ACHN (cell line): ENCODE data around the gene ENOX1.

Experiments
- DNase-seq: peaks from one replicate; pipeline ENCODE4 v3.0.0-alpha.2; 2015
- in situ Hi-C: cut with HindIII; loops from 2 replicates; pipeline ENCODE4 v1.10.0; 2017; ENCODE audit warnings: low sequenced_read_pairs, low pct_ligation_motif_present, low pct_unique_long_range_greater_than_20kb

The ENOX1 gene

GRCh38 chr13:43277142-43277541, 509.6 kb downstream of the ENOX1 start:
- DNase-seq = no peak
- in situ Hi-C loops = no loop called here

GRCh38 chr13:43274881-43275280, 511.9 kb downstream of the ENOX1 start:
- no peak for DNase-seq
- in situ Hi-C loops = no loop called here

- no peak for DNase-seq
- in situ Hi-C loops = no loop called here
Measured at GRCh38 chr13:43273362-43273761, 513.4 kb downstream of the ENOX1 start.

GRCh38 chr13:43272851-43273250, 513.9 kb downstream of the ENOX1 start:
- no peak for DNase-seq
- in situ Hi-C loops = no loop called here

GRCh38 chr13:43271152-43271551, 515.6 kb downstream of the ENOX1 start:
- in situ Hi-C loops = no loop called here
- DNase-seq = no peak

GRCh38 chr13:43270130-43270830, 516.5 kb downstream of the ENOX1 start:
- DNase-seq = no peak
- in situ Hi-C loops = no loop called here

- DNase-seq = peak; percentile 78
- in situ Hi-C loops = no loop called here
Measured at GRCh38 chr13:43269037-43269481, 517.7 kb downstream of the ENOX1 start.

GRCh38 chr13:43268632-43269031, 518.1 kb downstream of the ENOX1 start:
- DNase-seq = peak; percentile 0
- in situ Hi-C loops = no loop called here

- no peak for DNase-seq
- in situ Hi-C loops = no loop called here
Measured at GRCh38 chr13:43267916-43268315, 518.9 kb downstream of the ENOX1 start.

GRCh38 chr13:43266936-43267615, 519.7 kb downstream of the ENOX1 start:
- in situ Hi-C loops = no loop called here
- no peak for DNase-seq

- DNase-seq = no peak
- in situ Hi-C loops = no loop called here
Measured at GRCh38 chr13:43265028-43265427, 521.7 kb downstream of the ENOX1 start.

GRCh38 chr13:43264458-43264857, 522.3 kb downstream of the ENOX1 start:
- in situ Hi-C loops = no loop called here
- DNase-seq = no peak

- DNase-seq = no peak
- in situ Hi-C loops = no loop called here
Measured at GRCh38 chr13:43263047-43263446, 523.7 kb downstream of the ENOX1 start.

- in situ Hi-C loops = no loop called here
Measured at GRCh38 chr13:43260999-43261398, 525.8 kb downstream of the ENOX1 start.

GRCh38 chr13:43258771-43259170, 528.0 kb downstream of the ENOX1 start:
- DNase-seq = no peak
- in situ Hi-C loops = no loop called here

More at GRCh38 chr13:43260999-43261398, 525.8 kb downstream of the ENOX1 start:
- DNase-seq = peak; percentile 2

- DNase-seq = no peak
- in situ Hi-C loops = no loop called here
Measured at GRCh38 chr13:43257765-43258164, 529.0 kb downstream of the ENOX1 start.

- in situ Hi-C loops = no loop called here
- DNase-seq = no peak
Measured at GRCh38 chr13:43251961-43252360, 534.8 kb downstream of the ENOX1 start.

GRCh38 chr13:43246382-43246781, 540.4 kb downstream of the ENOX1 start:
- DNase-seq = no peak
- in situ Hi-C loops = no loop called here

GRCh38 chr13:43245374-43245964, 541.3 kb downstream of the ENOX1 start:
- no peak for DNase-seq
- in situ Hi-C loops = no loop called here

- in situ Hi-C loops = no loop called here
- no peak for DNase-seq
Measured at GRCh38 chr13:43244481-43244880, 542.3 kb downstream of the ENOX1 start.
